SK-N-SH treated with all-trans-retinoic acid at 6 μM for 48 hours (cell line): ENCODE results near the gene RIPOR3.

Source experiments
- BACH2 ChIP-seq: fragments of 250-450 bp; sonication (Bioruptor Pico); IDR thresholded peaks from 2 replicates; pipeline ENCODE4 v1.9.0; 2021; ENCODE audit warnings: mild to moderate bottlenecking, borderline replicate concordance
- CSDC2 ChIP-seq: fragments of 250-450 bp; sonication (Bioruptor Pico); IDR thresholded peaks from 2 replicates; pipeline ENCODE4 v1.5.0; 2020; ENCODE audit warnings: mild to moderate bottlenecking, moderate library complexity
- GLIS3 ChIP-seq: fragments of 250-450 bp; sonication (Bioruptor Pico); IDR thresholded peaks from 2 replicates; pipeline ENCODE4 v1.5.0; 2020; ENCODE audit warnings: mild to moderate bottlenecking, moderate library complexity
- ISL1 ChIP-seq: fragments of 250-450 bp; sonication (Bioruptor Pico); IDR thresholded peaks from 2 replicates; pipeline ENCODE4 v2.1.2; 2022; ENCODE audit warnings: mild to moderate bottlenecking, moderate library complexity
- POU6F1 ChIP-seq: fragments of 250-450 bp; sonication (Bioruptor Pico); IDR thresholded peaks from 2 replicates; pipeline ENCODE4 v1.8.0; 2021; ENCODE audit warnings: low read depth, mild to moderate bottlenecking, moderate library complexity, borderline replicate concordance
- TCF4 ChIP-seq: fragments of 250-450 bp; sonication (Bioruptor Pico); IDR thresholded peaks from 2 replicates; pipeline ENCODE4 v1.8.0; 2021; ENCODE audit warnings: mild to moderate bottlenecking, moderate library complexity, borderline replicate concordance
- TSHZ2 ChIP-seq: fragments of 250-450 bp; sonication (Bioruptor Pico); IDR thresholded peaks from 2 replicates; pipeline ENCODE4 v1.5.0; 2020; ENCODE audit warnings: mild to moderate bottlenecking, moderate library complexity
- ZC3H10 ChIP-seq: fragments of 250-450 bp; sonication (Bioruptor Pico); IDR thresholded peaks from 2 replicates; pipeline ENCODE4 v1.5.1; 2021; ENCODE audit warnings: mild to moderate bottlenecking, moderate library complexity
- ZFP30 ChIP-seq: fragments of 450-650 bp; formaldehyde crosslinking; IDR thresholded peaks from 2 replicates; pipeline ENCODE4 v1.5.0; 2022; ENCODE audit warnings: mild to moderate bottlenecking, moderate library complexity
- ZNF565 ChIP-seq: fragments of 450-650 bp; formaldehyde crosslinking; conservative IDR thresholded peaks from 2 replicates; pipeline ENCODE4 v1.5.0; 2020; ENCODE audit warnings: low read depth, mild to moderate bottlenecking, moderate library complexity

GRCh38 chr20:50681359-50682064 lies 9.8 kb downstream of the RIPOR3 start:
- no peak for TF ChIP-seq ZNF565 (CRISPR knock-in tag)
- TF ChIP-seq GLIS3 (CRISPR knock-in tag), result no peak
- TF ChIP-seq ISL1 (CRISPR knock-in tag), result no peak
- TF ChIP-seq TCF4 (CRISPR knock-in tag), result no peak
- TF ChIP-seq POU6F1, result no peak
- no peak for TF ChIP-seq ZC3H10 (CRISPR knock-in tag)
- TF ChIP-seq CSDC2 (CRISPR knock-in tag), result no peak
- TF ChIP-seq ZFP30, result no peak
- no peak for TF ChIP-seq TSHZ2 (CRISPR knock-in tag)
- no peak for TF ChIP-seq BACH2 (CRISPR knock-in tag)
